Thoracic aorta (tissue), 2 donors: ENCODE measurements around the gene SLC5A6. TPM values are rescaled to one million over a fixed set of nuclear protein-coding genes. Genes with fewer than 3 reads are reported as not detected.
"Not testable (repeated sequence)": the region's sequence is repeated elsewhere in the genome, so short reads cannot be mapped to it uniquely, and the experiment has no call there.

Source experiments
- ATAC-seq: fragments of 150-250 bp; one replicate; pipeline ENCODE4 v1.8.0; 2017; ENCODE audit warnings: low read depth; ENCODE audit not compliant: insufficient number of reproducible peaks, low FRiP score
- DNase-seq: peaks from one replicate; pipeline ENCODE4 v3.0.0-alpha.2; 2020; ENCODE audit warnings: low spot score
- H3K27ac ChIP-seq, 2 donors: fragments of 200-600 bp; sonication (generic); 1 replicate in 1 of 2; 2 replicates in 1 of 2; pipeline ENCODE4 v1.5.1; 2016; ENCODE audit warnings: mild to moderate bottlenecking in 2 of 2, moderate library complexity in 2 of 2
- H3K27me3 ChIP-seq: fragments of 200-600 bp; sonication (generic); replicated peaks from 2 replicates; pipeline ENCODE4 v1.6.0; 2016; ENCODE audit warnings: mild to moderate bottlenecking; ENCODE audit not compliant: insufficient read depth
- H3K36me3 ChIP-seq: fragments of 200-600 bp; sonication (generic); one replicate; pipeline ENCODE4 v1.5.1; 2016
- H3K4me1 ChIP-seq, 2 donors: fragments of 200-600 bp; sonication (generic); 1 replicate in 1 of 2; 2 replicates in 1 of 2; pipeline versions ENCODE4 v1.5.1 to v1.6.0; 2016; ENCODE audit warnings: low read depth in 2 of 2, mild to moderate bottlenecking in 1 of 2; ENCODE audit not compliant: control insufficient read depth in 1 of 2
- H3K4me3 ChIP-seq: fragments of 200-600 bp; sonication (generic); 2 replicates; pipeline ENCODE4 v1.5.1; 2016; ENCODE audit warnings: mild to moderate bottlenecking
- H3K9me3 ChIP-seq: fragments of 200-600 bp; sonication (generic); 2 replicates; pipeline ENCODE4 v1.5.1; 2016
- CTCF ChIP-seq: fragments of 200-600 bp; sonication (generic); IDR thresholded peaks from one replicate; pipeline ENCODE4 v1.5.1; 2019; ENCODE audit warnings: antibody characterized with exemption
- total RNA-seq, 2 donors: library from RNA; depleted of rRNA; stranded (reverse); fragments of >200 nt; gene quantifications; one replicate each; pipeline versions ENCODE4 v1.1.0 to v1.2.3, GENCODE V29; 2016

SLC5A6 gene
- total RNA-seq, 2 donors from 2014 or later, result 26.0 to 51.2 TPM

- no peak for DNase-seq
- no peaks in the 10 kb centered on the region for H3K9me3 ChIP-seq
Observed at GRCh38 chr2:27201675-27202074, 10.4 kb downstream of the SLC5A6 start.

GRCh38 chr2:27199241-27199640 is 12.8 kb downstream of the SLC5A6 start:
- ATAC-seq, result no peak
- DNase-seq, result no peak
- Histone ChIP-seq H3K4me3 (no peak overlapping the region), H3K9me3 (no peaks in the 10 kb centered on the region), H3K4me1 (no peaks in the 10 kb centered on the region), H3K36me3 (peaks cover 23% of the 10 kb centered on the region), H3K27ac (no peak overlapping the region), H3K27me3 (no peaks in the 10 kb centered on the region)
- no peak for TF ChIP-seq CTCF

More at GRCh38 chr2:27201675-27202074, 10.4 kb downstream of the SLC5A6 start:
- no peaks in the 10 kb centered on the region for H3K4me1 ChIP-seq
- ATAC-seq, result no peak
- H3K4me3 ChIP-seq, result no peak overlapping the region
- no peak overlapping the region for H3K27ac ChIP-seq
- no peak for TF ChIP-seq CTCF
- H3K27me3 ChIP-seq, result no peaks in the 10 kb centered on the region
- peaks cover 38% of the 10 kb centered on the region for H3K36me3 ChIP-seq

GRCh38 chr2:27198627-27199026 is 13.4 kb downstream of the SLC5A6 start:
- no peak for TF ChIP-seq CTCF
- DNase-seq, result no peak
- no peak for ATAC-seq

GRCh38 chr2:27198068-27198467 is 14.0 kb downstream of the SLC5A6 start:
- not testable (repeated sequence) for H3K4me1 ChIP-seq, ATAC-seq, H3K4me3 ChIP-seq, H3K9me3 ChIP-seq, DNase-seq, H3K27ac ChIP-seq, H3K27me3 ChIP-seq
- peaks cover 11% of the 10 kb centered on the region for H3K36me3 ChIP-seq

More at GRCh38 chr2:27198627-27199026, 13.4 kb downstream of the SLC5A6 start:
- peaks cover 16% of the 10 kb centered on the region for H3K36me3 ChIP-seq
- H3K4me3 ChIP-seq, result no peak overlapping the region
- no peak overlapping the region for H3K27ac ChIP-seq
- no peaks in the 10 kb centered on the region for H3K9me3 ChIP-seq
- no peaks in the 10 kb centered on the region for H3K27me3 ChIP-seq
- no peaks in the 10 kb centered on the region for H3K4me1 ChIP-seq

- not testable (repeated sequence) for DNase-seq, H3K9me3 ChIP-seq, H3K4me1 ChIP-seq, H3K27ac ChIP-seq, ATAC-seq, H3K36me3 ChIP-seq, H3K27me3 ChIP-seq, H3K4me3 ChIP-seq
Observed at GRCh38 chr2:27195799-27196198, 16.3 kb downstream of the SLC5A6 start.

- DNase-seq, result no peak
Observed at GRCh38 chr2:27194538-27195354, 17.3 kb downstream of the SLC5A6 start.

More at GRCh38 chr2:27194538-27195354, 17.3 kb downstream of the SLC5A6 start:
- H3K27ac ChIP-seq, result no peak overlapping the region
- H3K4me1 ChIP-seq, result no peaks in the 10 kb centered on the region
- no peaks in the 10 kb centered on the region for H3K36me3 ChIP-seq
- TF ChIP-seq CTCF, result no peak
- no peak overlapping the region for H3K4me3 ChIP-seq
- H3K27me3 ChIP-seq, result no peaks in the 10 kb centered on the region
- ATAC-seq, result no peak
- H3K9me3 ChIP-seq, result no peaks in the 10 kb centered on the region
